Measurements from ENCODE around the gene ALS2CL. TPM values are rescaled to one million over a fixed set of nuclear protein-coding genes. Genes with fewer than 3 reads are reported as not detected.

Gene ALS2CL
- total and polyA plus RNA-seq, 10 of the 15 experiments (the other 5 are each of a cell fraction or from before 2014, with no cell fraction given): 0.01 to 0.05 TPM; not detected in 8

GRCh38 chr3:46717447-46718231 lies 24.2 kb upstream of the ALS2CL start, which contains the start of gene PRSS50:
TSS of gene PRSS50 (minus strand) at chr3:46717869. CDS start at chr3:46717824, 45 bp downstream.
- CTCF ChIA-PET: interaction anchor here (0.9 kb wide), 1 partner anchor 9 kb away, joined by 3 read pairs; no protein-coding TSS in a partner anchor
- DNase-seq (ENCODE audit: low read depth, low spot score) (no peak), FAIRE-seq (no peak), ATAC-seq (no peak)
- Histone ChIP-seq H3K27me3 (replicated peaks in 1 of 2; ENCODE audit: control insufficient read depth in 2 of 2, insufficient read depth in 2 of 2, low read length in 1 of 2) (no peaks in the 10 kb centered on the region), H3K9ac (ENCODE audit: control insufficient read depth, insufficient read depth, low read length) (no peak within 1 kb of the TSS), H4K20me1 (ENCODE audit: control insufficient read depth, insufficient read depth) (no peaks in the 10 kb centered on the region), H2AFZ (ENCODE audit: control insufficient read depth, low read depth, low read length) (no peak within 1 kb of the TSS), H3K36me3 (ENCODE audit: control insufficient read depth in 2 of 2, insufficient read depth in 2 of 2, low read length in 1 of 2) (no peaks in the 10 kb centered on the region), H3K4me2 (ENCODE audit: control insufficient read depth, insufficient read depth) (no peak within 1 kb of the TSS), H3K79me2 (ENCODE audit: control insufficient read depth, insufficient read depth, low read length) (no peaks in the 10 kb centered on the region), H3K9me3 (replicated peaks; ENCODE audit: control insufficient read depth, insufficient read depth, low read length) (no peaks in the 10 kb centered on the region), H3K27ac (ENCODE audit: control insufficient read depth, insufficient read depth) (no peak within 1 kb of the TSS), H3K4me1 (ENCODE audit: control insufficient read depth, insufficient read depth, low read length) (peaks cover 13% of the 10 kb centered on the region), H3K4me3 (no peak within 1 kb of the TSS)
- 67% methylated on average over 47 of the region's 61 CpGs for WGBS (ENCODE audit: insufficient coverage, insufficient replicate concordance, low lambda C conversion rate, missing lambda C conversion rate)
- SMC1A ChIA-PET (ENCODE audit: uncharacterized antibody, unreplicated experiment): no interaction called here
- POLR2A ChIA-PET: no interaction called here
- RAD21 ChIA-PET (ENCODE audit: unreplicated experiment): no interaction called here
- in situ Hi-C loops (cut with MboI): loop anchor here (10.0 kb wide), 1 partner anchor 657 kb away; no protein-coding TSS in a partner anchor
- no TSS peak for BruUV-seq (replicated peaks)
- TF ChIP-seq SIN3A (IDR thresholded peaks at IDR 0.05; ENCODE audit: low read depth, low read length) (no peak), USF1 (IDR thresholded peaks at IDR 0.05; ENCODE audit: borderline replicate concordance, extremely low read length, insufficient read depth, low read depth, low read length) (no peak), RB1 (IDR thresholded peaks at IDR 0.05; ENCODE audit: borderline replicate concordance) (no peak), PML (IDR thresholded peaks at IDR 0.05; ENCODE audit: low read length) (no peak), CBFB (IDR thresholded peaks at IDR 0.05; ENCODE audit: low read depth) (no peak), ZBTB33 (IDR thresholded peaks at IDR 0.05) (0 out of 2 replicates have a peak, but pooled peaks have one; percentile 41), CTCF (IDR thresholded peaks at IDR 0.05 in 2 of 3, conservative IDR thresholded peaks at IDR 0.05 in 1 of 3; ENCODE audit: control insufficient read depth in 2 of 3, extremely low read depth in 1 of 3, insufficient read depth in 1 of 3, low read depth in 3 of 3, low read length in 3 of 3) (peak in 1 of 3 experiments; percentile 42; a peak in 2 of 6 replicates), SUZ12 (IDR thresholded peaks at IDR 0.05; ENCODE audit: unreplicated experiment) (no peak), CREM (IDR thresholded peaks at IDR 0.05; ENCODE audit: low read depth) (no peak)
- intact Hi-C loops (cut with micrococcal nuclease; ENCODE audit: unreplicated experiment): no loop called here
